Activated T-helper 1 cell treated with Interleukin-2 at 50 U/mL for 16 hours (primary cell): Measurements from ENCODE around the gene TIMM44.
"Not testable (repeated sequence)": the region's sequence is repeated elsewhere in the genome, so short reads cannot be mapped to it uniquely, and the experiment has no call there.

ENCODE experiments used
- DNase-seq: peaks from one replicate; pipeline ENCODE4 v3.0.0-alpha.2; 2020; ENCODE audit warnings: low read depth

TIMM44 gene

GRCh38 chr19:7976461-7976860 is 33.0 kb upstream of the TIMM44 start:
- DNase-seq = no peak

GRCh38 chr19:7975037-7975436 is 31.6 kb upstream of the TIMM44 start:
- DNase-seq = no peak

- no peak for DNase-seq
Observed at GRCh38 chr19:7973883-7974282, 30.4 kb upstream of the TIMM44 start.

GRCh38 chr19:7971553-7972520 is 28.4 kb upstream of the TIMM44 start:
- no peak for DNase-seq

GRCh38 chr19:7970716-7971448 is 27.4 kb upstream of the TIMM44 start:
- DNase-seq = no peak

GRCh38 chr19:7969555-7969939 is 26.1 kb upstream of the TIMM44 start:
- DNase-seq = no peak

GRCh38 chr19:7968796-7969554 is 25.5 kb upstream of the TIMM44 start:
- DNase-seq = no peak

GRCh38 chr19:7968008-7968795 is 24.7 kb upstream of the TIMM44 start:
- DNase-seq = no peak

- no peak for DNase-seq
Observed at GRCh38 chr19:7965921-7966665, 22.6 kb upstream of the TIMM44 start.

GRCh38 chr19:7965259-7965841 is 21.9 kb upstream of the TIMM44 start:
- DNase-seq = no peak

GRCh38 chr19:7963566-7963965 is 20.1 kb upstream of the TIMM44 start:
- DNase-seq = no peak

- DNase-seq = no peak
Observed at GRCh38 chr19:7962644-7963268, 19.3 kb upstream of the TIMM44 start.

GRCh38 chr19:7961920-7962626 is 18.6 kb upstream of the TIMM44 start:
- no peak for DNase-seq

GRCh38 chr19:7961082-7961481 is 17.6 kb upstream of the TIMM44 start:
- not testable (repeated sequence) for DNase-seq

GRCh38 chr19:7959211-7959610 is 15.7 kb upstream of the TIMM44 start:
- DNase-seq = no peak

GRCh38 chr19:7955696-7956095 is 12.2 kb upstream of the TIMM44 start:
- DNase-seq = no peak

GRCh38 chr19:7953576-7953975 is 10.1 kb upstream of the TIMM44 start:
- no peak for DNase-seq

GRCh38 chr19:7953060-7953459 is 9.6 kb upstream of the TIMM44 start:
- no peak for DNase-seq

GRCh38 chr19:7947939-7948338 is 4.5 kb upstream of the TIMM44 start:
- DNase-seq = no peak
